HEK293 (cell line): ENCODE measurements around the gene EPG5.

Experiments
- CTCF ChIA-PET: fragments of 350-600 bp; formaldehyde crosslinking; extraction: SDS; loops from one replicate; lab custom pipeline; 2021; ENCODE audit warnings: antibody characterized with exemption; lab: Yijun Ruan, JAX
- POLR2A ChIA-PET: fragments of 300-600 bp; formaldehyde crosslinking; extraction: SDS; loops from one replicate; lab custom pipeline; 2020; ENCODE audit warnings: antibody characterized with exemption, inconsistent platforms; lab: Yijun Ruan, JAX
- H3K27ac ChIP-seq: fragments of 200-500 bp; sonication (Bioruptor generic); 2 replicates; pipeline ENCODE4 v1.5.1; 2014; ENCODE audit warnings: low read depth, low read length, control low read depth, inconsistent platforms; ENCODE audit errors: extremely low read depth
- H3K36me3 ChIP-seq, 2 experiments: fragments of 200-500 bp in 1 of 2; sonication (Bioruptor generic) in 1 of 2; 1 replicate in 1 of 2; 2 replicates in 1 of 2; pipeline ENCODE4 v1.5.1; 2014 to 2017; ENCODE audit warnings: inconsistent platforms in 2 of 2, low read length in 2 of 2; ENCODE audit not compliant: control insufficient read depth in 2 of 2, insufficient read depth in 1 of 2
- H3K4me1 ChIP-seq: fragments of 200-500 bp; sonication (Bioruptor generic); 2 replicates; pipeline ENCODE4 v1.5.1; 2014; ENCODE audit warnings: mild to moderate bottlenecking, low read length, inconsistent platforms; ENCODE audit not compliant: control insufficient read depth, insufficient read depth
- H3K4me3 ChIP-seq: 2 replicates; pipeline ENCODE4 v1.5.1; 2011; ENCODE audit warnings: low read depth, mild to moderate bottlenecking, control low read depth, low read length, moderate library complexity
- H3K9me3 ChIP-seq: fragments of 200-500 bp; sonication (Bioruptor generic); 2 replicates; pipeline ENCODE4 v1.5.1; 2014; ENCODE audit warnings: low read depth, low read length, inconsistent platforms; ENCODE audit not compliant: control insufficient read depth, insufficient read depth
- FEZF1 ChIP-seq: fragments of 450-650 bp; formaldehyde crosslinking; IDR thresholded peaks from 2 replicates; pipeline ENCODE4 v1.5.1; 2016; ENCODE audit warnings: missing biosample characterization, missing genetic modification characterization
- KLF16 ChIP-seq: fragments of 450-650 bp; formaldehyde crosslinking; IDR thresholded peaks from 2 replicates; pipeline ENCODE4 v1.5.1; 2017; ENCODE audit warnings: missing biosample characterization, missing genetic modification characterization
- PRDM1 ChIP-seq: fragments of 450-650 bp; formaldehyde crosslinking; IDR thresholded peaks from 2 replicates; pipeline ENCODE4; 2016; ENCODE audit warnings: missing biosample characterization, missing genetic modification characterization
- SCRT2 ChIP-seq: fragments of 450-650 bp; formaldehyde crosslinking; IDR thresholded peaks from 2 replicates; pipeline ENCODE4 v1.5.1; 2016; ENCODE audit warnings: missing biosample characterization, missing genetic modification characterization
- ZFHX2 ChIP-seq: fragments of 450-650 bp; formaldehyde crosslinking; conservative IDR thresholded peaks from 2 replicates; pipeline ENCODE4 v1.5.1; 2016; ENCODE audit warnings: missing biosample characterization, missing genetic modification characterization
- ZFP37 ChIP-seq: fragments of 450-650 bp; formaldehyde crosslinking; IDR thresholded peaks from 2 replicates; pipeline ENCODE4 v1.5.1; 2016; ENCODE audit warnings: missing biosample characterization, missing genetic modification characterization
- ZNF202 ChIP-seq: fragments of 450-650 bp; formaldehyde crosslinking; IDR thresholded peaks from 2 replicates; pipeline ENCODE4 v1.5.1; 2016; ENCODE audit warnings: missing biosample characterization, missing genetic modification characterization, borderline replicate concordance
- ZNF423 ChIP-seq: fragments of 450-650 bp; formaldehyde crosslinking; IDR thresholded peaks from 2 replicates; pipeline ENCODE4 v1.5.1; 2016; ENCODE audit warnings: missing biosample characterization, missing genetic modification characterization
- ZNF473 ChIP-seq: fragments of 450-650 bp; formaldehyde crosslinking; IDR thresholded peaks from 2 replicates; pipeline ENCODE4 v1.5.1; 2017; ENCODE audit warnings: missing biosample characterization, missing genetic modification characterization
- ZNF501 ChIP-seq: fragments of 450-650 bp; formaldehyde crosslinking; IDR thresholded peaks from 2 replicates; pipeline ENCODE4 v1.5.1; 2016; ENCODE audit warnings: missing biosample characterization, missing genetic modification characterization
- ZNF560 ChIP-seq: fragments of 450-650 bp; formaldehyde crosslinking; IDR thresholded peaks from 2 replicates; pipeline ENCODE4 v1.5.1; 2017; ENCODE audit warnings: missing biosample characterization, missing genetic modification characterization, borderline replicate concordance
- ZNF596 ChIP-seq: fragments of 450-650 bp; IDR thresholded peaks from 2 replicates; pipeline ENCODE4 v1.5.0; 2018; ENCODE audit warnings: missing biosample characterization, mild to moderate bottlenecking, missing genetic modification characterization, moderate library complexity
- ZSCAN30 ChIP-seq: fragments of 450-650 bp; IDR thresholded peaks from 2 replicates; pipeline ENCODE4 v1.5.1; 2018; ENCODE audit warnings: missing biosample characterization, mild to moderate bottlenecking, missing genetic modification characterization, moderate library complexity
- TF ChIP-seq, protein P1 (sequence below): fragments of 450-650 bp; formaldehyde crosslinking; IDR thresholded peaks from 2 replicates; pipeline ENCODE4 v1.5.1; 2016; ENCODE audit warnings: missing biosample characterization, missing genetic modification characterization
- TF ChIP-seq, protein P2 (sequence below): fragments of 450-650 bp; formaldehyde crosslinking; IDR thresholded peaks from 2 replicates; pipeline ENCODE4 v1.5.1; 2016; ENCODE audit warnings: missing biosample characterization, missing genetic modification characterization
- TF ChIP-seq, protein P3 (sequence below): fragments of 450-650 bp; formaldehyde crosslinking; IDR thresholded peaks from 2 replicates; pipeline ENCODE4 v1.5.1; 2016; ENCODE audit warnings: missing biosample characterization, missing genetic modification characterization
- TF ChIP-seq, protein P4 (sequence below): fragments of 450-650 bp; formaldehyde crosslinking; IDR thresholded peaks from 2 replicates; pipeline ENCODE4 v1.5.1; 2016; ENCODE audit warnings: missing biosample characterization, missing genetic modification characterization, low read depth

EPG5 gene

DNA sequence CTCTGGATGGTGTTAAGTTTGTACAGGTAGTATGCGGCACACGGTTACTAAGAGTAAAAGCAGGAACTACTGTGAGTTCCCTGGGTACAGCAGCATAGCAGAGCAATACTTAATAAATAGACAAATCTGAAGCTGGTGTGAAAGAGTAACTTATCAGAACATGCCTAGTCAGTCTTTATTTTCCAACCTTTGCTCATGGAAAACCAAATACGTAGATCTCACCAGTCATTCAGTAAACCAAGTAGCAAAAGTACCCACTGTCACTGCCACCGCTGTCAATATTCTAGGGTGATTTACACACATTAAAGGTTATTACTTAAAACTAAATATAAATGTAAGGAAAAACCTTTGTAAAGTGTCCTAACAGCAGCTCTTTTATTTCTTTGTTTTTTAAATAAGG lies 106.6 kb downstream of the EPG5 start:
- H3K4me1 ChIP-seq, result no peaks in the 10 kb centered on the region
- H3K9me3 ChIP-seq, result no peaks in the 10 kb centered on the region
- no peak for TF ChIP-seq ZFHX2 (tag by site-specific recombination)
- no peak for TF ChIP-seq SCRT2 (tag by site-specific recombination)
- TF ChIP-seq, protein P1, sequence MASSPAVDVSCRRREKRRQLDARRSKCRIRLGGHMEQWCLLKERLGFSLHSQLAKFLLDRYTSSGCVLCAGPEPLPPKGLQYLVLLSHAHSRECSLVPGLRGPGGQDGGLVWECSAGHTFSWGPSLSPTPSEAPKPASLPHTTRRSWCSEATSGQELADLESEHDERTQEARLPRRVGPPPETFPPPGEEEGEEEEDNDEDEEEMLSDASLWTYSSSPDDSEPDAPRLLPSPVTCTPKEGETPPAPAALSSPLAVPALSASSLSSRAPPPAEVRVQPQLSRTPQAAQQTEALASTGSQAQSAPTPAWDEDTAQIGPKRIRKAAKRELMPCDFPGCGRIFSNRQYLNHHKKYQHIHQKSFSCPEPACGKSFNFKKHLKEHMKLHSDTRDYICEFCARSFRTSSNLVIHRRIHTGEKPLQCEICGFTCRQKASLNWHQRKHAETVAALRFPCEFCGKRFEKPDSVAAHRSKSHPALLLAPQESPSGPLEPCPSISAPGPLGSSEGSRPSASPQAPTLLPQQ, result no peak
- TF ChIP-seq KLF16, result no peak
- TF ChIP-seq, protein P2, sequence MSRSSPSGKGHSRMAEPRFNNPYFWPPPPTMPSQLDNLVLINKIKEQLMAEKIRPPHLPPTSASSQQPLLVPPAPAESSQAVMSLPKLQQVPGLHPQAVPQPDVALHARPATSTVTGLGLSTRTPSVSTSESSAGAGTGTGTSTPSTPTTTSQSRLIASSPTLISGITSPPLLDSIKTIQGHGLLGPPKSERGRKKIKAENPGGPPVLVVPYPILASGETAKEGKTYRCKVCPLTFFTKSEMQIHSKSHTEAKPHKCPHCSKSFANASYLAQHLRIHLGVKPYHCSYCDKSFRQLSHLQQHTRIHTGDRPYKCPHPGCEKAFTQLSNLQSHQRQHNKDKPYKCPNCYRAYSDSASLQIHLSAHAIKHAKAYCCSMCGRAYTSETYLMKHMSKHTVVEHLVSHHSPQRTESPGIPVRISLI (tag by site-specific recombination), result no peak
- no peak for TF ChIP-seq ZNF596 (tag by site-specific recombination)
- TF ChIP-seq, protein P3, sequence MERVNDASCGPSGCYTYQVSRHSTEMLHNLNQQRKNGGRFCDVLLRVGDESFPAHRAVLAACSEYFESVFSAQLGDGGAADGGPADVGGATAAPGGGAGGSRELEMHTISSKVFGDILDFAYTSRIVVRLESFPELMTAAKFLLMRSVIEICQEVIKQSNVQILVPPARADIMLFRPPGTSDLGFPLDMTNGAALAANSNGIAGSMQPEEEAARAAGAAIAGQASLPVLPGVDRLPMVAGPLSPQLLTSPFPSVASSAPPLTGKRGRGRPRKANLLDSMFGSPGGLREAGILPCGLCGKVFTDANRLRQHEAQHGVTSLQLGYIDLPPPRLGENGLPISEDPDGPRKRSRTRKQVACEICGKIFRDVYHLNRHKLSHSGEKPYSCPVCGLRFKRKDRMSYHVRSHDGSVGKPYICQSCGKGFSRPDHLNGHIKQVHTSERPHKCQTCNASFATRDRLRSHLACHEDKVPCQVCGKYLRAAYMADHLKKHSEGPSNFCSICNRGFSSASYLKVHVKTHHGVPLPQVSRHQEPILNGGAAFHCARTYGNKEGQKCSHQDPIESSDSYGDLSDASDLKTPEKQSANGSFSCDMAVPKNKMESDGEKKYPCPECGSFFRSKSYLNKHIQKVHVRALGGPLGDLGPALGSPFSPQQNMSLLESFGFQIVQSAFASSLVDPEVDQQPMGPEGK (tag by site-specific recombination), result no peak
- no peak for TF ChIP-seq ZNF501 (tag by site-specific recombination)
- TF ChIP-seq ZNF473 (tag by site-specific recombination), result no peak
- no peak for TF ChIP-seq ZNF423 (tag by site-specific recombination)
- no peak for TF ChIP-seq ZSCAN30
- TF ChIP-seq ZNF560 (tag by site-specific recombination), result no peak
- no peak overlapping the region for H3K4me3 ChIP-seq
- peaks cover 41 to 71% of the 10 kb centered on the region in 2 experiments for H3K36me3 ChIP-seq
- ChIA-PET CTCF (interaction anchor here (0.8 to 1.2 kb wide), 2 partner anchors 50 to 112 kb away, joined by 3 read pairs; no protein-coding TSS in a partner anchor), POLR2A (no interaction called here)
- H3K27ac ChIP-seq, result no peak overlapping the region

DNA sequence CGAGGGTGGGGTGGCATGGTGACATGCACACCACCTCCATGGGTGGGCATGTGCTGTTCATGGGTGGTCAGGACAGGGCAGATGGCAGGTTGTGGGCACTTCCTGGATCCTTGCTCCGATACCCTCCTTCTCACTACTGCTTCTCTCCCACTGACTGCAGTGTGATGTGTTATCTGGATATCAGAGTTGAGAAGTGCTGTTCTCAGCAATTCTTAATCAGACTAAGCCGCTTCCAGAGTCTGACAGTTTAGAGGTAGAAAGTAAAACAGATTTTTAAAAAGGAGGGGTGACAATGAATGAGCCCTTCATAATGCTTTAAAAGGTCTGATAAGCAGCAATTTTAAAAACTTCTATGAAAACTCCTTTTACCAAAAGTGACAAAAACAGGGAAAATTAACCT lies 107.8 kb downstream of the EPG5 start:
- CTCF ChIA-PET, result interaction anchor here (1.7 kb wide), 1 partner anchor 21 kb away, joined by 4 read pairs; no protein-coding TSS in a partner anchor
- no peak for TF ChIP-seq ZFP37 (tag by site-specific recombination)

DNA sequence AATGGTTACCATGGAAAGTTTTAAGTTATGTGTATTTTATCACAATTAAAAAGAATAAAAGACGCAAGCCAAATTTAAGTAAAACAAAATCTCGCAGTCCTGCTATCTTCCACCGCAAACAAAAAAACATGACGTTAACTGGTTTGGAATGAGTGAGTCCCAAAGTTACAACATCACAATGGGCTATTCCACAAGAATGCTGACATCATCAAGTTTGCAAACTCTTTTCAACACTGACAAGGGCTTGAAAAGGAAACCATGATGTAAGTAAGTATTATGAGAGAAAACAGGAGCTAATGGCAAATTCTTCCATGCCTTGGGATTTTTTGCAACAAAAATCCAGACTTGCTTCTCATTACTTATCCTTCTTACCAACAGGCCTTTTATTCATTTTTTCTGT lies 110.6 kb downstream of the EPG5 start:
- ChIA-PET POLR2A (no interaction called here), CTCF (interaction anchor here (0.6 to 0.7 kb wide), 2 partner anchors 187 to 231 kb away, joined by 3 to 4 read pairs; no protein-coding TSS in a partner anchor)
- Histone ChIP-seq H3K27ac (no peak overlapping the region), H3K36me3 (peaks cover 20 to 73% of the 10 kb centered on the region in 2 experiments), H3K9me3 (no peaks in the 10 kb centered on the region), H3K4me1 (no peaks in the 10 kb centered on the region), H3K4me3 (no peak overlapping the region)
- TF ChIP-seq PRDM1 (no peak), FEZF1 (tag by site-specific recombination) (no peak), ZNF202 (tag by site-specific recombination) (no peak)
- TF ChIP-seq, protein P4, sequence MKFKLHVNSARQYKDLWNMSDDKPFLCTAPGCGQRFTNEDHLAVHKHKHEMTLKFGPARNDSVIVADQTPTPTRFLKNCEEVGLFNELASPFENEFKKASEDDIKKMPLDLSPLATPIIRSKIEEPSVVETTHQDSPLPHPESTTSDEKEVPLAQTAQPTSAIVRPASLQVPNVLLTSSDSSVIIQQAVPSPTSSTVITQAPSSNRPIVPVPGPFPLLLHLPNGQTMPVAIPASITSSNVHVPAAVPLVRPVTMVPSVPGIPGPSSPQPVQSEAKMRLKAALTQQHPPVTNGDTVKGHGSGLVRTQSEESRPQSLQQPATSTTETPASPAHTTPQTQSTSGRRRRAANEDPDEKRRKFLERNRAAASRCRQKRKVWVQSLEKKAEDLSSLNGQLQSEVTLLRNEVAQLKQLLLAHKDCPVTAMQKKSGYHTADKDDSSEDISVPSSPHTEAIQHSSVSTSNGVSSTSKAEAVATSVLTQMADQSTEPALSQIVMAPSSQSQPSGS, result peak; percentile 40; the same call in 1 of the 2 replicates
- TF ChIP-seq, protein P2 (tag by site-specific recombination), result no peak

More for the DNA sequence above, 107.8 kb downstream of the EPG5 start:
- Histone ChIP-seq H3K27ac (no peak overlapping the region), H3K4me3 (no peak overlapping the region), H3K9me3 (no peaks in the 10 kb centered on the region), H3K4me1 (no peaks in the 10 kb centered on the region), H3K36me3 (peaks cover 35 to 68% of the 10 kb centered on the region in 2 experiments)
- POLR2A ChIA-PET, result no interaction called here
